ENCODE results near the gene HDAC11. TPM values are rescaled to one million over a fixed set of nuclear protein-coding genes. Genes with fewer than 3 reads are reported as not detected.

Gene HDAC11
- total and polyA plus RNA-seq, 2 of the 13 experiments (the other 11 are each of a cell fraction or from before 2014, with no cell fraction given), result 13.7 to 33.1 TPM

DNA sequence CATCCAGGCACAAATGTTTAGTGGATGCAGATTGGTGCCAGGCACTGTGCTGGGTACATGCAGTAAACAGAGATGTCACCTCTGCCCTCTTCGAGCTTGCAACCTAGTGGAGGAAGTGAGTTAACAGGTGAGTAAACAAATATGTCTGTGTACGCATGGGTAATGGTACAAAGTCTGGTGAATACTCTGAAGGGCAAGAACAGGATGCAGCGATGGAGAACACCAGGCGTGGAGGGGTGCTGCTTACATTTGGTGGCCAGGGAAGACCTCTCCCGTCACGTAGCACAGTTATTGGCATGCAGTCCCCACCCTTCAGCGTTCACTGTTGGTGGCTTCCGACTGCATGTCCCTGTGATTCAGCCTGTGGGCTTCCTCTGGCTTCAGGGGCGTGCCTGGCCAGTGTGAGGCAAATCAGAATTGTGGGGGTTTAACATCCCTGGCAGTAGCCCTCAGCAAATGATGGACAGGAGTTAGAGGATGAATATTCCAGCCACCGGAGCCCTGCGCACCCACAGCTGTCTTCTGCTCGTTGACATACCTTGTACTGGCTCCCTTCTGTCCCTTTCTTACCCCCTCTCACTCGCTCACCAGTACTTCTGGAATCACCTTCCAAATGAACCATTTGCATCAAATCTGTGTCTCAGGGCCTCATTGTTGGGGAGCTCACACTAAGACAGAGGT is 9.1 kb upstream of the HDAC11 start (continued):
- TF ChIP-seq, protein P1, sequence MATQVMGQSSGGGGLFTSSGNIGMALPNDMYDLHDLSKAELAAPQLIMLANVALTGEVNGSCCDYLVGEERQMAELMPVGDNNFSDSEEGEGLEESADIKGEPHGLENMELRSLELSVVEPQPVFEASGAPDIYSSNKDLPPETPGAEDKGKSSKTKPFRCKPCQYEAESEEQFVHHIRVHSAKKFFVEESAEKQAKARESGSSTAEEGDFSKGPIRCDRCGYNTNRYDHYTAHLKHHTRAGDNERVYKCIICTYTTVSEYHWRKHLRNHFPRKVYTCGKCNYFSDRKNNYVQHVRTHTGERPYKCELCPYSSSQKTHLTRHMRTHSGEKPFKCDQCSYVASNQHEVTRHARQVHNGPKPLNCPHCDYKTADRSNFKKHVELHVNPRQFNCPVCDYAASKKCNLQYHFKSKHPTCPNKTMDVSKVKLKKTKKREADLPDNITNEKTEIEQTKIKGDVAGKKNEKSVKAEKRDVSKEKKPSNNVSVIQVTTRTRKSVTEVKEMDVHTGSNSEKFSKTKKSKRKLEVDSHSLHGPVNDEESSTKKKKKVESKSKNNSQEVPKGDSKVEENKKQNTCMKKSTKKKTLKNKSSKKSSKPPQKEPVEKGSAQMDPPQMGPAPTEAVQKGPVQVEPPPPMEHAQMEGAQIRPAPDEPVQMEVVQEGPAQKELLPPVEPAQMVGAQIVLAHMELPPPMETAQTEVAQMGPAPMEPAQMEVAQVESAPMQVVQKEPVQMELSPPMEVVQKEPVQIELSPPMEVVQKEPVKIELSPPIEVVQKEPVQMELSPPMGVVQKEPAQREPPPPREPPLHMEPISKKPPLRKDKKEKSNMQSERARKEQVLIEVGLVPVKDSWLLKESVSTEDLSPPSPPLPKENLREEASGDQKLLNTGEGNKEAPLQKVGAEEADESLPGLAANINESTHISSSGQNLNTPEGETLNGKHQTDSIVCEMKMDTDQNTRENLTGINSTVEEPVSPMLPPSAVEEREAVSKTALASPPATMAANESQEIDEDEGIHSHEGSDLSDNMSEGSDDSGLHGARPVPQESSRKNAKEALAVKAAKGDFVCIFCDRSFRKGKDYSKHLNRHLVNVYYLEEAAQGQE (IDR thresholded peaks at IDR 0.05; ENCODE audit: borderline replicate concordance in 1 of 2, low read depth in 1 of 2, low read length in 2 of 2), result peak in 1 of 2 experiments; percentile 67; a peak in 1 of 4 replicates
- TF ChIP-seq KLF15 (CRISPR knock-in tag; IDR thresholded peaks at IDR 0.05; ENCODE audit: borderline replicate concordance) (no peak), TCF7 (IDR thresholded peaks at IDR 0.05; ENCODE audit: low read depth) (no peak), ZBTB3 (CRISPR knock-in tag; IDR thresholded peaks at IDR 0.05; ENCODE audit: borderline replicate concordance, low read depth) (no peak; the same call in 1 of the 2 replicates), KAT2B (IDR thresholded peaks at IDR 0.05; ENCODE audit: borderline replicate concordance, low read depth, low read length) (no peak), NFKBIZ (CRISPR knock-in tag; IDR thresholded peaks at IDR 0.05) (peak; percentile 87), AGO2 (optimal IDR thresholded peaks at IDR 0.05; ENCODE audit: low read depth, low read length) (no peak), SOX5 (CRISPR knock-in tag; IDR thresholded peaks at IDR 0.05; ENCODE audit: borderline replicate concordance) (peak; percentile 88), PITX1 (CRISPR knock-in tag; IDR thresholded peaks at IDR 0.05) (peak; percentile 75), TOE1 (CRISPR knock-in tag; IDR thresholded peaks at IDR 0.05) (no peak; the same call in 1 of the 2 replicates), NCOA5 (CRISPR knock-in tag; IDR thresholded peaks at IDR 0.05) (no peak), ZNF343 (CRISPR knock-in tag; IDR thresholded peaks at IDR 0.05) (no peak), NFE2L2 (IDR thresholded peaks at IDR 0.05; ENCODE audit: low read length) (no peak), CEBPG (CRISPR knock-in tag; IDR thresholded peaks at IDR 0.05) (peak; percentile 79), TOPORS (CRISPR knock-in tag; IDR thresholded peaks at IDR 0.05) (no peak), THYN1 (CRISPR knock-in tag; IDR thresholded peaks at IDR 0.05; ENCODE audit: borderline replicate concordance, low read depth) (no peak), ZFP1 (CRISPR knock-in tag; IDR thresholded peaks at IDR 0.05) (peak; percentile 77; the same call in 1 of the 2 replicates), ZNF17 (CRISPR knock-in tag; IDR thresholded peaks at IDR 0.05) (no peak), ZNF670 (CRISPR knock-in tag; IDR thresholded peaks at IDR 0.05; ENCODE audit: borderline replicate concordance) (peak; percentile 98; the same call in 1 of the 2 replicates)
- TF ChIP-seq, protein P2, sequence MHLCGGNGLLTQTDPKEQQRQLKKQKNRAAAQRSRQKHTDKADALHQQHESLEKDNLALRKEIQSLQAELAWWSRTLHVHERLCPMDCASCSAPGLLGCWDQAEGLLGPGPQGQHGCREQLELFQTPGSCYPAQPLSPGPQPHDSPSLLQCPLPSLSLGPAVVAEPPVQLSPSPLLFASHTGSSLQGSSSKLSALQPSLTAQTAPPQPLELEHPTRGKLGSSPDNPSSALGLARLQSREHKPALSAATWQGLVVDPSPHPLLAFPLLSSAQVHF (CRISPR knock-in tag; IDR thresholded peaks at IDR 0.05), result no peak
- TF ChIP-seq, protein P3, sequence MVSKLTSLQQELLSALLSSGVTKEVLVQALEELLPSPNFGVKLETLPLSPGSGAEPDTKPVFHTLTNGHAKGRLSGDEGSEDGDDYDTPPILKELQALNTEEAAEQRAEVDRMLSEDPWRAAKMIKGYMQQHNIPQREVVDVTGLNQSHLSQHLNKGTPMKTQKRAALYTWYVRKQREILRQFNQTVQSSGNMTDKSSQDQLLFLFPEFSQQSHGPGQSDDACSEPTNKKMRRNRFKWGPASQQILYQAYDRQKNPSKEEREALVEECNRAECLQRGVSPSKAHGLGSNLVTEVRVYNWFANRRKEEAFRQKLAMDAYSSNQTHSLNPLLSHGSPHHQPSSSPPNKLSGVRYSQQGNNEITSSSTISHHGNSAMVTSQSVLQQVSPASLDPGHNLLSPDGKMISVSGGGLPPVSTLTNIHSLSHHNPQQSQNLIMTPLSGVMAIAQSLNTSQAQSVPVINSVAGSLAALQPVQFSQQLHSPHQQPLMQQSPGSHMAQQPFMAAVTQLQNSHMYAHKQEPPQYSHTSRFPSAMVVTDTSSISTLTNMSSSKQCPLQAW (CRISPR knock-in tag; IDR thresholded peaks at IDR 0.05), result peak; percentile 96
- TF ChIP-seq, protein P4, sequence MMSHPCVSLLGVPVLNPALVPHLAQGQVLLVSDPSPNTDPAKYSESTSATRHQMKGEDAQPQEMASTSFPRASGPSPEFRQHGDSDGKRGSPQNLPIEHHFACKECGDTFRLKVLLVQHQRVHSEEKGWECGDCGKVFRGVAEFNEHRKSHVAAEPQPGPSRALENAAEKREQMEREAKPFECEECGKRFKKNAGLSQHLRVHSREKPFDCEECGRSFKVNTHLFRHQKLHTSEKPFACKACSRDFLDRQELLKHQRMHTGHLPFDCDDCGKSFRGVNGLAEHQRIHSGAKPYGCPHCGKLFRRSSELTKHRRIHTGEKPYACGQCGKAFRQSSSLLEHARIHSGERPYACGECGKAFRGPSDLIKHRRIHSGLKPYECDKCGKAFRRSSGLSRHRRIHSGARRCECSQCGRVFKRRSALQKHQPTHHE (CRISPR knock-in tag; IDR thresholded peaks at IDR 0.05; ENCODE audit: borderline replicate concordance), result 0 out of 2 replicates have a peak, but pooled peaks have one; percentile 34
- TF ChIP-seq, protein P5, sequence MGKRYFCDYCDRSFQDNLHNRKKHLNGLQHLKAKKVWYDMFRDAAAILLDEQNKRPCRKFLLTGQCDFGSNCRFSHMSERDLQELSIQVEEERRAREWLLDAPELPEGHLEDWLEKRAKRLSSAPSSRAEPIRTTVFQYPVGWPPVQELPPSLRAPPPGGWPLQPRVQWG (CRISPR knock-in tag; IDR thresholded peaks at IDR 0.05; ENCODE audit: borderline replicate concordance, low read depth), result no peak

All from HepG2 (cell line).